Astrocyte (in vitro differentiated cells and primary cell): ENCODE data around the gene PRKD3.

Source experiments
- CTCF ChIP-seq: IDR thresholded peaks from 2 replicates; pipeline ENCODE4 v1.5.1; 2011; ENCODE audit warnings: low read depth, mild to moderate bottlenecking, inconsistent platforms, low read length, moderate library complexity; ENCODE audit not compliant: insufficient read depth
- EZH2 ChIP-seq: IDR thresholded peaks from 2 replicates; pipeline ENCODE4 v1.6.1; 2012; ENCODE audit warnings: mild to moderate bottlenecking, low read length, inconsistent platforms; ENCODE audit not compliant: insufficient read depth

- TF ChIP-seq CTCF (no peak), EZH2 (no peak)
Measured at GRCh38 chr2:37315364-37315763, 9.3 kb downstream of the PRKD3 start.
